Measurements from ENCODE around the gene COQ8A.
"Not testable (repeated sequence)": the region's sequence is repeated elsewhere in the genome, so short reads cannot be mapped to it uniquely, and the experiment has no call there.

Gene COQ8A

DNA sequence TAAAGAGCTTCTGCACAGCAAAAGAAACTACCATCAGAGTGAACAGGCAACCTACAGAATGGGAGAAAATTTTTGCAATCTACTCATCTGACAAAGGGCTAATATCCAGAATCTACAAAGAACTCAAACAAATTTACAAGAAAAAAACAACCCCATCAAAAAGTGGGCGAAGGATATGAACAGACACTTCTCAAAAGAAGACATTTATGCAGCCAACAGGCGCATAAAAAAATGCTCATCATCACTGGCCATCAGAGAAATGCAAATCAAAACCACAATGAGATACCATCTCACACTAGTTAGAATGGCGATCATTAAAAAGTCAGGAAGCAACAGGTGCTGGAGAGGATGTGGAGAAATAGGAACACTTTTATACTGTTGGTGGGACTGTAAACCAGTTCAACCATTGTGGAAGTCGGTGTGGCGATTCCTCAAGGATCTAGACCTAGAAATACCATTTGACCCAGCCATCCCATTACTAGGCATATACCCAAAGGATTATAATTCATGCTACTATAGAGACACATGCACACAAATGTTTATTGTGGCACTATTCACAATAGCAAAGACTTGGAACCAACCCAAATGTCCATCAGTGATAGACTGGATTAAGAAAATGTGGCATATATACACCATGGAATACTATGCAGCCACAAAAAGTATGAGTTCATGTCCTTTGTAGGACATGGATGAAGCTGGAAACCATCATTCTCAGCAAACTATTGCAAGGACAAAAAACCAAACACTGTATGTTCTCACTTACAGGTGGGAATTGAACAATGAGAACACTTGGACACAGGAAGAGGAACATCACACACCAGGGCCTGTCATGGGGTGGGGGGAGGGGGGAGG, 10.6 kb upstream of the COQ8A start:
- DNase-seq: not testable (repeated sequence)

DNA sequence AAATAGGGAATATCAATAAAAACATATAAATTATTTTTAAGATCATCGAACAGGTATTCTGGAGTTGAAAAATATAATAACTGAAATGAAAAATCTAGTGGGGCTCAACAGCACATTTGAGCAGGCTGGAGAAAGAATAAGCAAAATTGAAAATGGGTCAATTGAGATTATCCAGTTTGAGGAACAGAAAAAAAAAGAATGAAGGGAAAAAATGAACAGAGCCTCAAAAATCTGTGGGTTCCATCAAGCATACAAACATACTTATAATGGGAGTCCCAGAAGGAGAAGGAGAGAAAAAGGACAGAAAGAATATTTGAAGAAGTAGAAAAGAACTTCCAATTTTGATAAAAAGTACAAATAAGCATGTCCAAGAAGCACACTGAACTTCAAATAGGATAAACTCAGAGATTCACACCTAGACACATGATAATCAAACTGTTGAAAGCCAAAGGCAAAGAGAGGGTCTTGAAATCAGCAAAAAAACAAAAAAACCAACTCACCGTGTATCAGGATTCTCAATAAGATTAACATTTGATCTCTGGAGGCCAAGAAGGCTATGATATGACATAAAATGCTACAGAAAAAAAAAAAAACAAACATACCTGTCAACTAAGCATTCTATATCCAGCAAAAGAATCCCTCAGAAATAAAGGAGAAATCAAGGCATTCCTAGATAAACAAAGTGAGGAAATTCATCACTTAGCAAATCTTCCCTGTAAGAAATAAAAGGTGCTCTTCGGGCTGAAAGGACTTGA, 5.4 kb upstream of the COQ8A start:
- no peak for DNase-seq

DNA sequence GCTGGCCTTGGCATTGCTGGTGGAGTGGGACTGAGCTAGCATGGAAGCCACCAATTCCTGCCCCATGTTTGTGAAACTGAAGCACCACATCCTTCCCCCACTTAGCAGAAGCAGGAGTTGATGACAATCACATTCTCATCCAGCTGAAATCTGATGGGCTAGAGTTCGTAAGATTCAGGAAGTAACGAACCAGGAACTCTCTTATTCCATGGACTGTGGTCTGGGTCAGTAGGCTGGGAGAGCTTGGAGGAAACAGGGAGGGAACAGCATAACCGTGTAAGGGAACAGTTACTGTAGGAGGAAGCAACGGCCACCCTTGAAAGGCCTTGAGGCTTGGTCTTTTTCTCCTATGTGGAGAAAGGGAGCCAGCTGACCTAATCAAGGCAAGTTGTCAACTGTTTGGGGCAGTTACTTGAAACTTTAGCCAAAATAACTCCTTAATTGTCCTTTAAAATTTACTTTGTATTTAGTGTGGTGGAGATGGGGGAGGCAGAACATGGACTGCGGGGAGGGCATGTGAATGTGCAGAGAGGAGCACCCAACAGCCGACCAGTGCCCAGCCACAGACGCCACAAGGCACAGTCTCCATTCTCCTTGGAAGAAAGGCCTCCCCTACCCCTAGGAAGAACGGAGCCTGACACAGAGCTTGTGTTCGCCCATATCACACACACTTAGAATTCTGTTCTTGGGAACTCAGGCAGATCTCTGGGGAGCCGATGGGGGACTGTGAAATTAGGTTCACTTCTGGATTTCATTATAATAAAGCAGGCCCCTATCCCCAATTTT, 2.0 kb upstream of the COQ8A start:
- no peak for DNase-seq

- peak; percentile 47 for DNase-seq
These were observed 1.1 kb upstream of the COQ8A start for GRCh38 chr1:226938903-226939437.

- DNase-seq: peak; percentile 39
These were observed 561 bp upstream of the COQ8A start for GRCh38 chr1:226939438-226940028.

- DNase-seq: no peak
These were observed 643 bp downstream of the COQ8A start for GRCh38 chr1:226940806-226941067.

GRCh38 chr1:226942392-226942791, 2.3 kb downstream of the COQ8A start:
- DNase-seq: no peak

DNA sequence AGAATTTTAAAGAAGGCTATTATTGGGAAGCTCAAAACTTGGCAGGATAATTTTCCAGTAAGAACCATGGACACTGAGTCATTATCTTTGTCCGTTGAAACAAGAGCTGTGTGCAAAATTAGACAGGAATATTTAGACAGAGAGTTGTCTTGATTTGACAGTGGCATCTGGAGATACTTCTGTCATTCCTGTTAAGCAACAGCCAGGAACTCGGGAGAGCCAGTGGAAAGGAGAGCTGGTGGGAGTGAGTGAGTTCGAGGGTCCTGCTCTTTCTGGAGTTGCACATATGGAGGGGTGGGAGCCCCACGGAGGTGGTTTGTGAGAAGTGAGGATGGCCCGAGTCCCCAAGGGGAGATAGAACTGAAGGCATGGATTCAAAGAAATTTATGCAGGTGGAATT, 3.1 kb downstream of the COQ8A start:
- no peak for DNase-seq

GRCh38 chr1:226943927-226944326, 3.8 kb downstream of the COQ8A start:
- no peak for DNase-seq

GRCh38 chr1:226945106-226945857, 5.2 kb downstream of the COQ8A start:
- no peak for DNase-seq

GRCh38 chr1:226945858-226946245, 5.8 kb downstream of the COQ8A start:
- no peak for DNase-seq

GRCh38 chr1:226946285-226946684, 6.2 kb downstream of the COQ8A start:
- no peak for DNase-seq

DNA sequence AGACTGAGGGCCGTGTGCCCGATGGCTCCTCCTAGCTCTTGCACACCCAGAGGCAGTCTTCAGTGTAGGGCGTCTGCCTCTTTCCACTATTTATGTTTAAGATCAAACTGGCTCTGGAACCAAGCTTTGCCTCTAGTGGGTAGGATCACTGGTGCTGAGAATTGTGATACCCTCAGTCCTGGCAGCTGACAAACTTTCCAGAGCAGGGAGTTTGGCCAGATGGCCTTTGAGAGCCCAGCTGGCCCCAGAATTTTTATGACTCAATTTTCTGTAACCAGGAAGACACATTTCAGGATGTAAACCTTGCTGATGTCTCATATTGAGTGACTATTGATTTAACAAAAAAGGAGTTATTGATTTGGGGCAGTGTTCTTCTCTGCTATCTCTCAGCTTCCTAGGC, 6.7 kb downstream of the COQ8A start:
- DNase-seq: no peak

DNA sequence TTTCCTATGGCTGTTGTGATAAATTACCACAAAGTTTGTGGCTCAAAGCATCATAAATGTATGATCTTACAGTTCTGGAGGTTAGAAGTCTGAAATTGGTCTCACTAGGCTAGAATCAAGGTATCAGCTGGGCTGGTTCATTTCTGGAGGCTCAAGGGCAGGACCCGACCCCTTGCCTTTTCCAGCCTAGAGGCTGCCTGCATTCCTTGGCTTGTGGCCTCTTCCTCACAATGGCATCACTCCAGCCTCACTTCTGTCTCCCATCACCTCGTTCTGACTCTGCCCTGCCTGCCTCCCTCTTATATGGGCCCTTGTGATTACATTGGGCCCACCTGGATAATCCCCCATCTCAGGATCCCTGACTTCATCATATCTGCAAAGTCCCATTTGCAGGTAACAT, 8.0 kb downstream of the COQ8A start:
- no peak for DNase-seq

DNA sequence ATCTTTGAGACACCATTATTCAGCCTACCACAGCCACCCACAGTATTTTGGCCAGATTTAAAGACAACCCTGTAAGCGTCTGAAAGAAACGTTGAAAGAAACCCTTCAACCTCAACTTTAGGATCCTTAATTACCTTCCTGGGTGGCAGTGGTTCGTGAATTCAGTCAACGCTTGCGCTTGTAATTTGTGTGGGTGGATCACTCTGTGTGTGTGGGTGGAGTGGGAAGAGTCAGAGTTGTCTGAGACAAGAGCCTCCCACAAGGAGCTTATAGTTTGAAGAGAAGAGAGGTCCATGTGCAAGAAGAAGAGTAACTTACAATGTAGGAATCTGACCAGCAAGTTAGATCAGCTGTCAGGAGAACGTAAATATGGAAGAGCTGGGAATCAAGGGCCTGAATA, 8.4 kb downstream of the COQ8A start:
- no peak for DNase-seq

DNA sequence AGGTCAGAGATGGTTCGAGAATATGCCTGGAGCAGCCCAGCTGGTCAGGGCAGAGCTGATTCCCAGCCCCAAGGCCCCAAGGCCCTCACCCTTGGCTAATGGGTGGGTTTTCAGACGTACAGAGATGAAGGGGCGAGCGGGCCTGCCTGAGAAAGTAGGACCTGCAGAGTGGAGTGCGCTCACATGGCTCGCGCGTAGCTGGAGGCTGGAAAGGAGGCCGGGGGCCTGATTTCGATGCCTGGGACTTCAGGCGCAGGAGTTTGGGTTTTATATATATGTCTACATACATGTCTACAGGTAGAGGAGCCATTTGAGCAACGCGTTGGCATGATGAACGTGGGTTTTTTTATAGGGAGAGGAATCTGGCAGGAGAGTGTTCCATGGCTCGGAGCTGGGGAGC, 8.9 kb downstream of the COQ8A start:
- DNase-seq: no peak

GRCh38 chr1:226949401-226949800, 9.3 kb downstream of the COQ8A start:
- no peak for DNase-seq

DNA sequence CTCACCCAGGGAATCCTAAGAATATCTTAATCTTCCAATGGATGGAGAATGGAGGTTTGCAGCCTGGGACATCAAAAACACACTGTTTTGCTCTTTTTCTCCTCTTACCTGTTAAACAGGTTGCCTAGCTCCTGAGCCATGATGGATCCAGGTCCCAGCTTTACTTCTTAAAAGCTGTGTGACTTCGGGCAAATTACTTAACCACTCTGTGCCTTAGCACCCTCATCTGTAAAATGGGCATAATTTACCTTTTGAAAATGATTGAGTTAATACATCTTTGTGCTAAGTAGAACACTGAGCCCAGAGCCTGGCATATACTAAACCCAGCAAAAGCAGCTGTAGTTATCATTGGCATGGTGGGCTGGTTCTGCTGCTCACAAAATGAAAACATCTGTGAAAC, 10.2 kb downstream of the COQ8A start:
- no peak for DNase-seq

DNA sequence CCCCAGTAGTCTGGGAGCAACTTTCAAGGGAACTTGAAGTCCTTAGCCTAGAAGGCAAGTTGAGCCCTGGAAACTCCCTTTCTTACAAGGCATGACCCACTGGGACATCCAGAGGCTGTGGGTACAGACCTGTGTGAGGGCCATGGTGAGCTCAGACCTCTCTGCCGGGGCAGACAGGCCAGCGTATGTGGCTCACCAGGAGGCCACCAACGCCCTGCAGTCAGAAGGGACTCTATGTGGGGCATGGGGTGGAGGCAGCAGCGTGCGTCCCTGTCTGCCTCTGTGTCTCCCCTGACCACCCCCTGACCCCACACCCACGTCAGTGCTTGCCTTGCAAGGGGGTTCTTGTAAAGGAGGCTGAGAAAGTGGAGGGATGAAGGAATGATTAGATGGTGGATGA, 10.8 kb downstream of the COQ8A start:
- DNase-seq: no peak

GRCh38 chr1:226951286-226952117, 11.4 kb downstream of the COQ8A start:
- DNase-seq: no peak

GRCh38 chr1:226952118-226952441, 12.0 kb downstream of the COQ8A start:
- no peak for DNase-seq
